HG03108 (cell line): Measurements from ENCODE around the gene NRAS.

Source experiments
- ATAC-seq: cut with Tn5 transposase; IDR thresholded peaks from one replicate; pipeline ENCODE4 v1.9.1; 2021; ENCODE audit warnings: moderate library complexity; ENCODE audit not compliant: unreplicated experiment

NRAS gene

GRCh38 chr1:114728553-114728952 is 12.0 kb upstream of the NRAS start:
- no peak for ATAC-seq

- ATAC-seq = no peak
These were observed 8.7 kb upstream of the NRAS start for GRCh38 chr1:114725230-114725629.

GRCh38 chr1:114723915-114724314 is 7.3 kb upstream of the NRAS start:
- no peak for ATAC-seq

- ATAC-seq = no peak
These were observed 6.9 kb upstream of the NRAS start for GRCh38 chr1:114723457-114723856.

- ATAC-seq = no peak
These were observed 3.9 kb upstream of the NRAS start for GRCh38 chr1:114720492-114720891.

GRCh38 chr1:114719424-114719787 is 2.8 kb upstream of the NRAS start:
- no peak for ATAC-seq

- no peak for ATAC-seq
These were observed 2.3 kb upstream of the NRAS start for GRCh38 chr1:114718661-114719423.

GRCh38 chr1:114715952-114716303 is 643 bp downstream of the NRAS start:
- no peak for ATAC-seq

GRCh38 chr1:114712977-114713376 is 3.6 kb downstream of the NRAS start:
- no peak for ATAC-seq

- ATAC-seq = no peak
These were observed 6.2 kb downstream of the NRAS start for GRCh38 chr1:114710360-114710759.

- no peak for ATAC-seq
These were observed 9.0 kb downstream of the NRAS start for GRCh38 chr1:114707604-114708003.

GRCh38 chr1:114703242-114703641 is 13.3 kb downstream of the NRAS start:
- ATAC-seq = no peak

- peak; percentile 50 for ATAC-seq
These were observed 13.8 kb downstream of the NRAS start for GRCh38 chr1:114702737-114703136.

GRCh38 chr1:114701931-114702330 is 14.6 kb downstream of the NRAS start:
- no peak for ATAC-seq

- ATAC-seq = no peak
These were observed 16.5 kb downstream of the NRAS start for GRCh38 chr1:114700036-114700600.

GRCh38 chr1:114696810-114697209 is 19.8 kb downstream of the NRAS start:
- no peak for ATAC-seq

GRCh38 chr1:114695430-114696058 is 21.0 kb downstream of the NRAS start, which contains the start of gene AMPD1:
TSS of gene AMPD1 (minus strand) at chr1:114695546. CDS start at chr1:114695471, 75 bp downstream.
- no peak for ATAC-seq

GRCh38 chr1:114694540-114695310 is 21.8 kb downstream of the NRAS start:
- no peak for ATAC-seq

GRCh38 chr1:114692947-114693346 is 23.6 kb downstream of the NRAS start:
- no peak for ATAC-seq

- no peak for ATAC-seq
These were observed 25.5 kb downstream of the NRAS start for GRCh38 chr1:114691061-114691460.

- no peak for ATAC-seq
These were observed 26.4 kb downstream of the NRAS start for GRCh38 chr1:114690148-114690547.

GRCh38 chr1:114688526-114688925 is 28.0 kb downstream of the NRAS start:
- ATAC-seq = no peak
